HepG2 (cell line): ENCODE measurements around the gene IGF2. TPM values are rescaled to one million over a fixed set of nuclear protein-coding genes. Genes with fewer than 3 reads are reported as not detected.

Source experiments
- ATAC-seq: fragments of 200-7000 bp; cut with Tn5 transposase; 3 replicates; pipeline ENCODE4 v1.9.1; 2020; ENCODE audit warnings: mild to moderate bottlenecking, moderate library complexity
- BruUV-seq: library from RNA; stranded (reverse); fragments of 400-500 nt; replicated peaks from 2 replicates; lab custom pipeline; 2021; lab: Mats Ljungman, UMichigan
- CTCF ChIA-PET: fragments of 300-600 bp; formaldehyde crosslinking; extraction: SDS; loops from one replicate; lab custom pipeline; 2021; ENCODE audit warnings: low total read pairs, inconsistent platforms, low intra/inter-chr PET ratio; lab: Yijun Ruan, JAX
- POLR2A ChIA-PET: fragments of 350-600 bp; sonication (Branson Sonifier 250); formaldehyde crosslinking; loops from one replicate; lab custom pipeline; 2020; ENCODE audit warnings: antibody characterized with exemption, inconsistent platforms; lab: Yijun Ruan, JAX
- DNase-seq: peaks from one replicate; pipeline ENCODE4 v3.0.0-alpha.2; 2015; ENCODE audit warnings: low spot score
- FAIRE-seq: peaks from 3 replicates; lab custom pipeline; 2011; peaks lifted over from hg19 to GRCh38; lab: Jason Lieb, UNC
- H2AFZ ChIP-seq: one replicate; pipeline ENCODE4 v1.6.1; 2011; ENCODE audit warnings: low read length, inconsistent platforms
- H3K27ac ChIP-seq: fragments of 300-600 bp; 3 replicates; pipeline ENCODE4 v1.8.0; 2011; ENCODE audit warnings: mixed run types, mild to moderate bottlenecking, mixed read lengths, low read length, inconsistent platforms; ENCODE audit not compliant: insufficient read depth; ENCODE audit errors: extremely low read length
- H3K27me3 ChIP-seq, 2 experiments: fragments of 200-600 bp in 1 of 2; 2 replicates in 1 of 2; 3 replicates in 1 of 2; pipeline versions ENCODE4 v1.6.0 to v1.8.0; 2011; ENCODE audit warnings: low read length in 2 of 2, mild to moderate bottlenecking in 2 of 2, moderate library complexity in 2 of 2, inconsistent platforms in 1 of 2; ENCODE audit not compliant: insufficient read depth in 2 of 2, control insufficient read depth in 1 of 2
- H3K36me3 ChIP-seq, 2 experiments: fragments of 200-600 bp in 1 of 2; replicated peaks in 1 of 2; 2 replicates in 1 of 2; 3 replicates in 1 of 2; pipeline versions ENCODE4 v1.5.1 to v1.8.0; 2011; ENCODE audit warnings: low read length in 2 of 2, inconsistent platforms in 1 of 2; ENCODE audit not compliant: insufficient read depth in 2 of 2, control insufficient read depth in 1 of 2
- H3K4me1 ChIP-seq: 2 replicates; pipeline ENCODE4 v1.5.1; 2012; ENCODE audit warnings: low read length, inconsistent platforms; ENCODE audit not compliant: insufficient read depth
- H3K4me2 ChIP-seq: 2 replicates; pipeline ENCODE4 v1.6.0; 2011; ENCODE audit warnings: low read depth, low read length, inconsistent platforms
- H3K4me3 ChIP-seq, 3 experiments: fragments of 200-600 bp in 1 of 3; sonication (generic), shearing (Covaris generic) in 1 of 3; replicated peaks in 1 of 3; 2 replicates each; pipeline ENCODE4 v1.5.1; 2011 to 2016; ENCODE audit warnings: low read length in 3 of 3, inconsistent platforms in 2 of 3, low read depth in 2 of 3, mild to moderate bottlenecking in 2 of 3, control low read depth in 1 of 3, mixed read lengths in 1 of 3; ENCODE audit not compliant: insufficient read depth in 1 of 3
- H3K79me2 ChIP-seq: one replicate; pipeline ENCODE4 v1.6.1; 2011; ENCODE audit warnings: low read length, inconsistent platforms; ENCODE audit not compliant: insufficient read depth
- H3K9ac ChIP-seq: 2 replicates; pipeline ENCODE4 v1.6.0; 2011; ENCODE audit warnings: mild to moderate bottlenecking, low read depth, low read length, inconsistent platforms; ENCODE audit not compliant: insufficient read depth
- H3K9me3 ChIP-seq: 2 replicates; pipeline ENCODE4 v1.5.1; 2012; ENCODE audit warnings: mild to moderate bottlenecking, low read length
- H4K20me1 ChIP-seq: 2 replicates; pipeline ENCODE4 v1.6.0; 2011; ENCODE audit warnings: inconsistent platforms, mild to moderate bottlenecking, low read length, moderate library complexity; ENCODE audit not compliant: insufficient read depth
- ATRX ChIP-seq: sonication (generic); formaldehyde crosslinking; IDR thresholded peaks from 2 replicates; pipeline ENCODE4 v1.4.0; 2020; ENCODE audit warnings: missing genetic modification reagents, borderline replicate concordance
- CBX1 ChIP-seq: IDR thresholded peaks from one replicate; pipeline ENCODE4 v1.6.1; 2016; ENCODE audit warnings: antibody characterized with exemption, low read depth
- CHCHD3 ChIP-seq: sonication (generic); formaldehyde crosslinking; IDR thresholded peaks from 2 replicates; pipeline ENCODE4 v1.8.0; 2022; ENCODE audit warnings: mild to moderate bottlenecking, missing genetic modification reagents, moderate library complexity
- XBP1 ChIP-seq: sonication (generic); formaldehyde crosslinking; IDR thresholded peaks from 2 replicates; pipeline ENCODE4 v1.5.0; 2020; ENCODE audit warnings: missing genetic modification reagents
- ZFP41 ChIP-seq: sonication (generic); formaldehyde crosslinking; IDR thresholded peaks from 2 replicates; pipeline ENCODE4 v1.4.0; 2020; ENCODE audit warnings: mild to moderate bottlenecking, missing genetic modification reagents, borderline replicate concordance
- ZNF329 ChIP-seq: sonication (generic); formaldehyde crosslinking; IDR thresholded peaks from 2 replicates; pipeline ENCODE4 v1.9.0; 2021; ENCODE audit warnings: low read depth, mild to moderate bottlenecking, missing genetic modification reagents
- ZNF33B ChIP-seq: sonication (generic); formaldehyde crosslinking; IDR thresholded peaks from 2 replicates; pipeline ENCODE4 v1.5.1; 2020; ENCODE audit warnings: mild to moderate bottlenecking, missing genetic modification reagents
- ZNF709 ChIP-seq: sonication (generic); formaldehyde crosslinking; IDR thresholded peaks from 2 replicates; pipeline ENCODE4 v1.5.0; 2020; ENCODE audit warnings: mild to moderate bottlenecking, missing genetic modification reagents
- WGBS: methylation state at CpG from one replicate; pipeline ENCODE4 v1.1.6; 2017; ENCODE audit warnings: low lambda C conversion rate; 5-methylcytosine and 5-hydroxymethylcytosine counted together
- in situ Hi-C: cut with HindIII; loops from 2 replicates; pipeline ENCODE4 v1.10.0; 2017; ENCODE audit warnings: low pct_unique_long_range_greater_than_20kb; ENCODE audit not compliant: extremely low pct_ligation_motif_present
- intact Hi-C: fragments of 100-400 bp; cut with micrococcal nuclease; formaldehyde crosslinking; loops from one replicate; pipeline ENCODE4 v1.10.0; 2022; ENCODE audit not compliant: unreplicated experiment
- polyA plus RNA-seq, 8 experiments: library from polyadenylated mRNA; depleted of rRNA in 3 of 8; stranded (reverse) in 7 of 8; unstranded in 1 of 8; fragments of >200 nt; fragmentation: Illumina TruSeq in 4 of 8; extraction: Trizol in 4 of 8; gene quantifications; 2 replicates each; pipeline versions ENCODE4 v1.2.1 to v1.2.3, GENCODE V29; 2011 to 2016; ENCODE audit warnings: low read depth in 4 of 8, missing spikeins in 1 of 8, mixed read lengths in 1 of 8; ENCODE audit not compliant: insufficient read depth in 1 of 8
- total RNA-seq, 5 experiments: library from RNA; depleted of rRNA; stranded (reverse); fragments of >200 nt; fragmentation: Illumina TruSeq; extraction: Trizol; gene quantifications; 2 replicates each; pipeline ENCODE4 v1.2.3, GENCODE V29; 2016; ENCODE audit warnings: low read depth in 1 of 5
- TF ChIP-seq, protein P1 (sequence below): sonication (generic); formaldehyde crosslinking; IDR thresholded peaks from 2 replicates; pipeline ENCODE4 v1.5.1; 2020; ENCODE audit warnings: mild to moderate bottlenecking, missing genetic modification reagents, moderate library complexity
- TF ChIP-seq, protein P2 (sequence below): sonication (generic); formaldehyde crosslinking; IDR thresholded peaks from 2 replicates; pipeline ENCODE4 v1.4.0; 2020; ENCODE audit warnings: missing genetic modification reagents

Gene IGF2
- total and polyA plus RNA-seq, 2 of the 13 experiments (the other 11 are each of a cell fraction or from before 2014, with no cell fraction given): 79.1 to 254 TPM

DNA sequence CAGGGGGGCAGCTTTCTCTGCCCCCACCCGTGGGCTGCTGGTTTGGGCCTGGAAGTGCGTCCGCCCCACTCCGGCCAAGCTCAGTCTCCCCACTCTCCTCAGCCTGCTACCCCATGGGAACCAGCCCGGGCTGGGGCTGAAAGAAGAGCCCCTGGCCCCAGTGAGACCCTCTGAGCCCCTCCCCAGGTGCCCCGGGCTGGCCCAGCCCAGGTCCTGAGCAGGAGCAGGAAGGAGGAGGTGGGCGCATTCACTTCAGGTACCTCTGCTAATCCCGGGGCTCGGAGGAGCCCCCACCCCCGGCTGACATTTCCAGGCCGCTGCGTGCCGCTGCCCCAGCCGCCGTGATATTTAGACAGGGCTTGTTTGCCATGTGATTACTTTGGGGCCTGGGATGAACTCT lies 41.2 kb upstream of the IGF2 start:
- in situ Hi-C loops: no loop called here
- no peaks in the 10 kb centered on the region for H4K20me1 ChIP-seq
- no peak for DNase-seq
- H3K4me2 ChIP-seq: no peak overlapping the region; the same call in 1 of the 2 replicates
- no peak overlapping the region for H3K9ac ChIP-seq
- no peak overlapping the region for H3K4me3 ChIP-seq
- POLR2A ChIA-PET: no interaction called here
- no TSS peak for BruUV-seq
- no peak; the same call in 2 of the 3 replicates for ATAC-seq
- 0% methylated on average over 1 of the region's 15 CpGs for WGBS
- no peak overlapping the region for H2AFZ ChIP-seq
- no peak for TF ChIP-seq ZNF709 (CRISPR knock-in tag)
- TF ChIP-seq, protein P1, sequence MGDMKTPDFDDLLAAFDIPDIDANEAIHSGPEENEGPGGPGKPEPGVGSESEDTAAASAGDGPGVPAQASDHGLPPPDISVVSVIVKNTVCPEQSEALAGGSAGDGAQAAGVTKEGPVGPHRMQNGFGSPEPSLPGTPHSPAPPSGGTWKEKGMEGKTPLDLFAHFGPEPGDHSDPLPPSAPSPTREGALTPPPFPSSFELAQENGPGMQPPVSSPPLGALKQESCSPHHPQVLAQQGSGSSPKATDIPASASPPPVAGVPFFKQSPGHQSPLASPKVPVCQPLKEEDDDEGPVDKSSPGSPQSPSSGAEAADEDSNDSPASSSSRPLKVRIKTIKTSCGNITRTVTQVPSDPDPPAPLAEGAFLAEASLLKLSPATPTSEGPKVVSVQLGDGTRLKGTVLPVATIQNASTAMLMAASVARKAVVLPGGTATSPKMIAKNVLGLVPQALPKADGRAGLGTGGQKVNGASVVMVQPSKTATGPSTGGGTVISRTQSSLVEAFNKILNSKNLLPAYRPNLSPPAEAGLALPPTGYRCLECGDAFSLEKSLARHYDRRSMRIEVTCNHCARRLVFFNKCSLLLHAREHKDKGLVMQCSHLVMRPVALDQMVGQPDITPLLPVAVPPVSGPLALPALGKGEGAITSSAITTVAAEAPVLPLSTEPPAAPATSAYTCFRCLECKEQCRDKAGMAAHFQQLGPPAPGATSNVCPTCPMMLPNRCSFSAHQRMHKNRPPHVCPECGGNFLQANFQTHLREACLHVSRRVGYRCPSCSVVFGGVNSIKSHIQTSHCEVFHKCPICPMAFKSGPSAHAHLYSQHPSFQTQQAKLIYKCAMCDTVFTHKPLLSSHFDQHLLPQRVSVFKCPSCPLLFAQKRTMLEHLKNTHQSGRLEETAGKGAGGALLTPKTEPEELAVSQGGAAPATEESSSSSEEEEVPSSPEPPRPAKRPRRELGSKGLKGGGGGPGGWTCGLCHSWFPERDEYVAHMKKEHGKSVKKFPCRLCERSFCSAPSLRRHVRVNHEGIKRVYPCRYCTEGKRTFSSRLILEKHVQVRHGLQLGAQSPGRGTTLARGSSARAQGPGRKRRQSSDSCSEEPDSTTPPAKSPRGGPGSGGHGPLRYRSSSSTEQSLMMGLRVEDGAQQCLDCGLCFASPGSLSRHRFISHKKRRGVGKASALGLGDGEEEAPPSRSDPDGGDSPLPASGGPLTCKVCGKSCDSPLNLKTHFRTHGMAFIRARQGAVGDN (CRISPR knock-in tag): peak; percentile 9; the same call in 1 of the 2 replicates
- TF ChIP-seq, all 625 proteins: peak for 1
- Histone ChIP-seq H3K27ac (no peak overlapping the region), H3K9me3 (no peaks in the 10 kb centered on the region), H3K27me3 (peaks cover 16 to 69% of the 10 kb centered on the region in 2 experiments), H3K79me2 (no peaks in the 10 kb centered on the region), H3K36me3 (no peaks in the 10 kb centered on the region), H3K4me1 (peaks cover 17% of the 10 kb centered on the region)
- intact Hi-C loops: no loop called here
- CTCF ChIA-PET: no interaction called here
- no peak for FAIRE-seq

DNA sequence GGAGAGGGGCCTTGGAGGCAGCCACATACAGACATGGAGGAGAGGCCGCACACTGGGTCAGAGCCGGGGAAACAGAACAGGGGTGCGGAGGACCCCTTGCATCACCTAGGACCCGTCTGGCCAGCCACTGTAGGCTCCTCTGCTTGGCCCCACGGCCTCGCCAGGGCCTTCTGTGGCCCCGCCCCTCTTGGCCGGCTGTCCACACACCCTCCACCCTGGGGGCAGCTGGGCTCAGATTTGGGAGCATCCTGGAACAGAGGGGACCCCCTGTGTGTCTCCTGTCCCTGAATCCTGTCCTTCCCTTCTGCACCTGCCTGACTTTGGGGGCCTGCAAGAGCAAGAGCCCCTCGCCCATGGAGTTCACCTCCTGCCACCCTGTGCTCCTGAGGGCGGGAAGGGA lies 40.3 kb upstream of the IGF2 start:
- POLR2A ChIA-PET: no interaction called here
- no peak for DNase-seq
- no peak overlapping the region for H3K27ac ChIP-seq

More for the DNA sequence above, 40.3 kb upstream of the IGF2 start:
- BruUV-seq: no TSS peak
- Histone ChIP-seq H3K27me3 (peaks cover 16 to 66% of the 10 kb centered on the region in 2 experiments), H3K79me2 (no peaks in the 10 kb centered on the region), H3K9ac (no peak overlapping the region), H3K4me2 (no peak overlapping the region), H2AFZ (no peak overlapping the region), H4K20me1 (no peaks in the 10 kb centered on the region), H3K9me3 (no peaks in the 10 kb centered on the region), H3K4me3 (no peak overlapping the region), H3K4me1 (peaks cover 17% of the 10 kb centered on the region), H3K36me3 (no peaks in the 10 kb centered on the region)
- WGBS: 52% methylated on average over 2 of the region's 10 CpGs
- intact Hi-C loops (no loop called here), in situ Hi-C loops (no loop called here)
- CTCF ChIA-PET: no interaction called here
- ATAC-seq (no peak), FAIRE-seq (no peak)
- TF ChIP-seq ATRX (CRISPR knock-in tag): no peak
- no peak for TF ChIP-seq ZNF33B (CRISPR knock-in tag)
- no peak for TF ChIP-seq ZNF329 (CRISPR knock-in tag)
- no peak for TF ChIP-seq CBX1
- TF ChIP-seq XBP1 (CRISPR knock-in tag): no peak
- TF ChIP-seq CHCHD3 (CRISPR knock-in tag): no peak
- TF ChIP-seq, protein P2, sequence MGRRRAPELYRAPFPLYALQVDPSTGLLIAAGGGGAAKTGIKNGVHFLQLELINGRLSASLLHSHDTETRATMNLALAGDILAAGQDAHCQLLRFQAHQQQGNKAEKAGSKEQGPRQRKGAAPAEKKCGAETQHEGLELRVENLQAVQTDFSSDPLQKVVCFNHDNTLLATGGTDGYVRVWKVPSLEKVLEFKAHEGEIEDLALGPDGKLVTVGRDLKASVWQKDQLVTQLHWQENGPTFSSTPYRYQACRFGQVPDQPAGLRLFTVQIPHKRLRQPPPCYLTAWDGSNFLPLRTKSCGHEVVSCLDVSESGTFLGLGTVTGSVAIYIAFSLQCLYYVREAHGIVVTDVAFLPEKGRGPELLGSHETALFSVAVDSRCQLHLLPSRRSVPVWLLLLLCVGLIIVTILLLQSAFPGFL (CRISPR knock-in tag): no peak
- TF ChIP-seq ZFP41: no peak
